OCI-LY3 (cell line): ENCODE measurements around the gene SLF1.

Experiments
- CTCF ChIP-seq: fragments of 200-600, 300-600 bp; sonication (generic); IDR thresholded peaks from 2 replicates; pipeline ENCODE4 v1.5.1; 2014; ENCODE audit warnings: antibody characterized with exemption, low read length, low read depth
- EZH2phosphoT487 ChIP-seq: fragments of 200-600 bp; shearing (Covaris generic); IDR thresholded peaks from 2 replicates; pipeline ENCODE4 v1.6.1; 2018; ENCODE audit warnings: antibody characterized with exemption, mixed run types, low read depth

- TF ChIP-seq CTCF (no peak), EZH2phosphoT487 (no peak)
Observed at GRCh38 chr5:94632024-94632423, 13.6 kb downstream of the SLF1 start.
